ENCODE measurements around the gene RPL4.
"Not testable (repeated sequence)": the region's sequence is repeated elsewhere in the genome, so short reads cannot be mapped to it uniquely, and the experiment has no call there.

The RPL4 gene

GRCh38 chr15:66489179-66489791 lies 15.4 kb downstream of the RPL4 start:
- no peak for DNase-seq

- DNase-seq: no peak
Observed at GRCh38 chr15:66488525-66488924, 16.1 kb downstream of the RPL4 start.

DNA sequence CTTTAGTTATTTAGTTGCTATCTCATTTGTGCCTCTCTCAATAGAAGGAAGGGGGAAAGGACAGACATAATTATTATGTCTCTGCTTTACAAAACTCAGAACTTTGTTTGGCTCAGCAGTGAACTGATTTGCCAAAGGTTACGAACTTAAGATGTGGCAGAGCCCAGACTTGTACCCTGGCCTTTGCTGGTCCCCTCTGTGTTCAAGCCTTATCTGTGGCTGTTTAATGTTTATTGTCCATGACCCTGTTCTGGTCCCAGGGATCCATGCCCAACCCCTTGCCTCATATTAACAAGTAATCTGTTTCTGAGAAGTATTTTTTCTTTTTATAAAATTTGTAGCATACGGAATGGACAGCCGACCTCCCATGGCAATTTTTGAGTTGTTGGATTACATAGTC lies 17.8 kb downstream of the RPL4 start:
- DNase-seq: no peak

DNA sequence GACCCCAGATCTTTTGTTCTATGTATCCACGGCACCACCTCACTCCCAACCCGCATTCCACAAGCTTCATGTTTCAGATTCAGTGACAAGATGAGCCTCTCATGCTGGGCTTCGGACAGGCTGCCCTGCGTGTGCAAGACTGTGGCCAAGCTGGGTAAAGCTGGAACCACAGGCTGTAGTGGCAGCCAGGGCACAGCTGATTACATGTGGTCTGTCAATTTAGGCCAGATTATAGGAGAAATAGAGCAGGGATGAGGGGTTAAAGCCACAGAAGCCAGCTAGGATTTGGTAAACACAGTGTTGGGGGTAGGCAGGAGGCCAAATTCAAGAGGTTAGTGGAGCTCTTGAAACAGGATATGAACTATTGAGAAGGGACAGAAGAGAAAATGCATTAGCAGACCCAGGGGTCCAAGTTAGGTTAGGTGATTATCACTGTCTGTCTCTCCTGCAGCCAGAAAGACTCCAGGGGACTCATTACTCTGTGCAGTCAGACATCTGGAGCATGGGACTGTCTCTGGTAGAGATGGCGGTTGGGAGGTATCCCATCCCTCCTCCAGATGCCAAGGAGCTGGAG lies 20.0 kb downstream of the RPL4 start:
- no peak for DNase-seq

- DNase-seq: no peak
Observed at GRCh38 chr15:66483131-66483566, 21.5 kb downstream of the RPL4 start.

GRCh38 chr15:66482539-66482938 lies 22.1 kb downstream of the RPL4 start:
- no peak for DNase-seq

GRCh38 chr15:66481107-66481856 lies 23.4 kb downstream of the RPL4 start:
- no peak for DNase-seq

DNA sequence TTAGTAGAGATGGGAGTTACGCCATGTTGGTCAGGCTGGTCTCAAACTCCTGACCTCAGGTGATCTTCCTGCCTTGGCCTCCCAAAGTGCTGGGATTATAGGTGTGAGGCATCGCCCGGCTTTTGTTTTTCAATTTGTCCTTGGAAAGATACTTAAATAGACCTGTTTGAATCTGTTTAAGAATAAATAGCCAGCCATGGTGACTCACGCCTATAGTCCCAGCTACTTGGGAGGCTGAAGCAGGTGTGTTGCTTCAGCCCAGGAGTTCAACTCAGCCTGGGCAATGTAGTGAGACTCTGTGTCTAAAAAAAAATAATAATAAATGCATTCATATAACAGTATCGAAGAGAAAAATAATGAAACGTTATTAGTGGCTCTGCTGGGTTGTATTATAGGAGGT lies 24.4 kb downstream of the RPL4 start:
- DNase-seq: no peak

DNA sequence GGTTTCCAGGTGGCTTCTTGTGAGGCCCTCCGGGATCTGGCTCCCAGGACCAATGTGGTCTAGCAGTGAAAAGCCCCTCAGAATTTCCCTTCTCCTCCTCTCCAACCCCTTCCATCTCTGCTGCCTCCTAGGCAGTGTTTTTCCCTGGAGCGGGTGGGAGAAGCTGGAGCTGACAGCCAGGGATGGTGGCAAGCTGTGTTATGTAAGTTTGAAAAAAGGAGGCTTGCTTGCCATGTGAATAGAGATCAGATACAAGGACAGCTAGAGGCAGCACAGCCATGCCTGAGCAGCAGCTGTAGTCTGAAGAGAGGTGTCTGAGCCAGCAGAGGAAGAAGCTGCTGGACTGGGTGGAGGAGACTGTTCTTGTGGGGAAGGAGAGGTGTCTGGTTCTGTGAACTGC lies 27.6 kb downstream of the RPL4 start:
- no peak for DNase-seq

GRCh38 chr15:66476535-66476934 lies 28.1 kb downstream of the RPL4 start:
- DNase-seq: no peak

- DNase-seq: no peak
Observed at GRCh38 chr15:66474963-66475362, 29.7 kb downstream of the RPL4 start.

GRCh38 chr15:66474135-66474534 lies 30.5 kb downstream of the RPL4 start:
- no peak for DNase-seq

DNA sequence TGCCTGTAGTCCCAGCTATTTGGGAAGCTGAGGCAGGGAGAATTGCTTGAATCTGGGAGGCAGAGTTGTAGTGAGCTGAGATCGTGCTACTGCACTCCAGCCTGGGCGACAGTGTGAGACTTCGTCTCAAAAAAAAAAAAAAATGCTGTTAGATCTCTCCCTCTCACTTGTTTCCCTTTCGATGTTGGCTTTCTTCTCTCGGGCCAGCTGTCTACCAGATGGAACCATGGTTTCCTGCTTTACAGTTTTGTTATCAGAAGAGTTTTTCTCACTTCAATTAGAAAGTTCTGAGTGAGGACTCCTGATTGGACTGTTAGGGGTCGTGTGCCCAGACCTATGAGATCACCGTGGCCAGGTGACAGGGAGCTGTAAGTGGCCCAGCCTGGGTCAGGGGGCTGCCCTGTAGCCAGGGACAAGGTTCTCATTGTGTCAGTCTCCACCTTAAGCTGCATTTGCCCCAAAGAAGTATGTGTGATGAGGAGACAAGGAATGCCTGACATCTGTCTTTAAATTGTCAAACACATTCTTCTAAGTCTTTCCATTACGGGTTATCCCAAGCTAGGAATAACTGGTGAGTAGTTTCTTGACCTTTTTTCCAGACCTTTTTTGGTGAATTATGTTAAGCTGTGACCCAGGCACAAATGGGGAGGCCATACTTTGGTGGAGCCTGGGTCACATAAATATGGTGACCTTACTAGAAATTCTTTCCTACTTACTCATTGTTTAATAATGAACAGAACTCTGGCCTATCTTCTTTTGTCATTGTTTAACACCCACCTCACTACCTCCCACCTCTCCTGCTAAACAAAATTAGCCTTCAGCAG lies 32.3 kb downstream of the RPL4 start:
- DNase-seq: no peak

- DNase-seq: not testable (repeated sequence)
Observed at GRCh38 chr15:66470825-66471224, 33.8 kb downstream of the RPL4 start.

- DNase-seq: not testable (repeated sequence)
Observed at GRCh38 chr15:66467162-66468040, 37.3 kb downstream of the RPL4 start.

DNA sequence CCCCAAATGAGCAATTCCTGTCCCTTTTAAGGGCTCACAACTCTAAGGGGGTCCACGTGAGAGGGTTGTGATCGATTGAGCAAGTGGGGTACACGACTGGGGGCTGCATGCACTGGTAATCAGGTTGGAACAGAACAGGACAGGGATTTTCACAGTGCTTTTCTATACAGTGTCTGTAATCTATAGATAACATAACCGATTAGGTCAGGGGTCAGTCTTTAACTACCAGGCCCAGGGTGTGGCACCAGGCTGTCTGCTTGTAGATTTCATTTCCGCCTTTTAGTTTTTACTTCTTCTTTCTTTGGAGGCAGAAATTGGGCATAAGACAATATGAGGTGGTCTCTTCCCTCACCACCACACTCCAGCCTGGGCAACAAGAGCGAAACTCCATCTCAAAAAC lies 39.4 kb downstream of the RPL4 start:
- DNase-seq: not testable (repeated sequence)

GRCh38 chr15:66462627-66463026 lies 42.0 kb downstream of the RPL4 start:
- DNase-seq: no peak

DNA sequence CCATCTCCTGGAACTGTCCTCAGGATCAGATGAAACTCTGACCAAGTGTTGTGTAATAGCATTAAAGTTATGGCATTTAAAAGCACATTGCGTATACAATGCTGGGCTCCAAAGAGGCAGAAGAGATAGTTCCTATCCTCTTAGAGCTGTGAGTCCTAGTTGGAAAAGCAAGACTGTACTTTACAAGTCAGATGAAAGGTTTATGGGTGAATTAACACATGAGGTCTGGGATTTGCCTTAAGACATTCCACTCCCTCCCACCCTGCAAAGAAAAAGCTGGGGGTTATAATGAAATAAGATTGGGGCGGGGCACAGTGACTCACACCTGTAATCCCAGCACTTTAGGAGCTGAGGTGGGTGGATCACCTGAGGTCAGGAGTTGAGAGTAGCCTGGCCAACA lies 42.7 kb downstream of the RPL4 start:
- DNase-seq: no peak

DNA sequence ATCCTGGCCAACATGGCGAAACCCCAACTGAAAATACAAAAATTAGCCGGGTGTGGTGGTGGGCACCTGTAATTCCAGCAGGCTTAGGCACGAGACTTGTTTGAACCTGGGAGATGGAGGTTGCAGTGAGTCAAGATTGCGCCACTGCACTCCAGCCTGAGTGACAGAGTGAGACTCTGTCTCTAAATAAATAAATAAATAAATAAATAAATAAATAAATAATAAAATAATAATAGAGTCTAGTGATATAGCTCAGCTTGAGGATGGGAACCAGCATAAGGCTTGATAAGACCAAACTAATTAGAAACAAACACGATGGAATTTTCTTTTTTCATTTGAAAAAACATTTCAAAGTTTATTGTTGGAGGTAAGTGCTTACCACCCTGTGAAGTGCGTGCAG lies 43.4 kb downstream of the RPL4 start:
- not testable (repeated sequence) for DNase-seq

DNA sequence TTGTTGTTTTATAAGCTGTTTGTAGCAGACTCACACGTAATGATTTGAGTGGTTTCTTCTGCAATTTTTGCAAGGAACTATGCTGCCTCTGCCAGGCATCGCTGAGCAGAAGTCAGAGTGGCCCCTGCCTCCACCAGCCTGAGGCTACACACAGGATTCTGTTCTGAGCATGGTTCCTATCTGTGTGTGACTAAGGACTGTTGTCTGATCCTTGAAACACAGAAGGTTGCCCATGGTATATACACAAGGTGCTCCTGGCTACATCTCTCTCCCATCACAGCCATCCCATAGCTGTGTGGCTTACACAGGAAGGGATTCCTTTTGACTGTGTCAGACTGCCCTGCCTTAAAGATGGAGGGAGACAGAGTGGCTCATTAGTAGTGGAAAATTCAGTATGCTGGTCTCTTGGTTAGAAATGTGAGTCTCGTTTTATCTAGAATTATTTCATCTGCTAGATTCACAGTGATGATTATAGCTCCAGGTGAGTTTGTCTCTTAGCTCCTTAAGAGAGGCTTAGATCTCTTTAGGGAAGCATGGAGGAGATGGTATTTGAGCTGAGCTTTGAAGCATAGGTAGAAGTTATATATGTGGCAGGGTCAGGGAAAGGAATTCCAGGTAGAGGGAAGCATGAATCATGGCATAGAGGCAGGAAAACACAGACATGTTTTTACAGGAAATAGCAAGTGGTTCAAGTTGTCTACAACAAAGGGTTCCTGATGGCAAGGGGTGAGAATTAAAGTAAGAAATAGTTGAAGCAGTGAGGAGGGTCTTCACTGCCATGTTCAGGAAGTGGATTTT lies 44.6 kb downstream of the RPL4 start:
- no peak for DNase-seq

GRCh38 chr15:66456211-66456610 lies 48.4 kb downstream of the RPL4 start:
- no peak for DNase-seq

GRCh38 chr15:66454143-66454542 lies 50.5 kb downstream of the RPL4 start:
- no peak for DNase-seq

Data from NCI-H187 treated with DMSO at 0.1 percent for 48 hours (cell line).